Measurements from ENCODE around the gene DOCK9.

GRCh38 chr13:98938801-98939200 lies 39.1 kb downstream of the DOCK9 start:
- no peak for TF ChIP-seq POLR2A (IDR thresholded peaks at IDR 0.05; ENCODE audit: low read depth, low read length)
- no peak for TF ChIP-seq MYC (IDR thresholded peaks at IDR 0.05; ENCODE audit: low read depth, low read length)
- TF ChIP-seq CTCF (IDR thresholded peaks at IDR 0.05; ENCODE audit: extremely low read depth in 1 of 2, insufficient read depth in 1 of 2, low read depth in 1 of 2, low read length in 2 of 2) = no peak

Data from endothelial cell of umbilical vein (primary cell).